ENCODE measurements around the gene VPS29.

Gene VPS29

GRCh38 chr12:110516995-110517394, 15.1 kb upstream of the VPS29 start:
- TF ChIP-seq, protein P1, sequence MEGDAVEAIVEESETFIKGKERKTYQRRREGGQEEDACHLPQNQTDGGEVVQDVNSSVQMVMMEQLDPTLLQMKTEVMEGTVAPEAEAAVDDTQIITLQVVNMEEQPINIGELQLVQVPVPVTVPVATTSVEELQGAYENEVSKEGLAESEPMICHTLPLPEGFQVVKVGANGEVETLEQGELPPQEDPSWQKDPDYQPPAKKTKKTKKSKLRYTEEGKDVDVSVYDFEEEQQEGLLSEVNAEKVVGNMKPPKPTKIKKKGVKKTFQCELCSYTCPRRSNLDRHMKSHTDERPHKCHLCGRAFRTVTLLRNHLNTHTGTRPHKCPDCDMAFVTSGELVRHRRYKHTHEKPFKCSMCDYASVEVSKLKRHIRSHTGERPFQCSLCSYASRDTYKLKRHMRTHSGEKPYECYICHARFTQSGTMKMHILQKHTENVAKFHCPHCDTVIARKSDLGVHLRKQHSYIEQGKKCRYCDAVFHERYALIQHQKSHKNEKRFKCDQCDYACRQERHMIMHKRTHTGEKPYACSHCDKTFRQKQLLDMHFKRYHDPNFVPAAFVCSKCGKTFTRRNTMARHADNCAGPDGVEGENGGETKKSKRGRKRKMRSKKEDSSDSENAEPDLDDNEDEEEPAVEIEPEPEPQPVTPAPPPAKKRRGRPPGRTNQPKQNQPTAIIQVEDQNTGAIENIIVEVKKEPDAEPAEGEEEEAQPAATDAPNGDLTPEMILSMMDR (conservative IDR thresholded peaks at IDR 0.05; ENCODE audit: low read depth, low read length): no peak
- no peaks in the 10 kb centered on the region for H3K79me2 ChIP-seq (ENCODE audit: insufficient read depth, low read depth)

DNA sequence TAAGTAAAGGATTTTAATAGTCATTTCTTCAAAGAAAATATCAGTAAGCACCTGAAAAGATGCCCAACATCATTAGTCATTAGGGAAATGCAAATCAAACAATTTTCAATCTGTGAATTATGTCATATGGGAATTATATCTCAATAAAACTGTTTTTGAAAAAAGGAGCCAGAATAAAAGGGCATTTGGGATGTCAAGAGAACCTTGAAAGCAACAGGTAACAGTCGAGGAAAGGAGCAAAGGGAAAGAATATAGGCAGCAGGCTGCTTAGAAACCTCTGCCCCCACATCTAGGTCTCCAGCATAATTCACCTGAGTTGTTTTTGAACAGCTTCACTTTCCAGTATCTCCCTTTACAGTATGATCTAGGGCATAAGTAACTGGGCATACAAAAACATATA, 12.5 kb upstream of the VPS29 start:
- no peaks in the 10 kb centered on the region for H3K27me3 ChIP-seq (ENCODE audit: insufficient read depth, low read depth)
- no peak overlapping the region for H3K4me2 ChIP-seq
- H3K9ac ChIP-seq: no peak overlapping the region
- no peak overlapping the region for H3K27ac ChIP-seq
- H3K36me3 ChIP-seq (ENCODE audit: insufficient read depth): no peaks in the 10 kb centered on the region
- TF ChIP-seq, protein P1 (conservative IDR thresholded peaks at IDR 0.05; ENCODE audit: low read depth, low read length): no peak
- no peaks in the 10 kb centered on the region for H4K20me1 ChIP-seq (ENCODE audit: insufficient read depth)
- H2AFZ ChIP-seq (ENCODE audit: low read depth): no peak overlapping the region
- no peak overlapping the region for H3K4me3 ChIP-seq (IDR thresholded peaks at IDR 0.05; ENCODE audit: insufficient read depth, low read depth, low read length)
- no peaks in the 10 kb centered on the region for H3K79me2 ChIP-seq (ENCODE audit: insufficient read depth, low read depth)
- H3K4me1 ChIP-seq (ENCODE audit: low read depth, poor library complexity, severe bottlenecking): no peaks in the 10 kb centered on the region

More at GRCh38 chr12:110516995-110517394, 15.1 kb upstream of the VPS29 start:
- Histone ChIP-seq H3K36me3 (ENCODE audit: insufficient read depth) (no peaks in the 10 kb centered on the region), H4K20me1 (ENCODE audit: insufficient read depth) (no peaks in the 10 kb centered on the region), H2AFZ (ENCODE audit: low read depth) (no peak overlapping the region), H3K4me1 (ENCODE audit: low read depth, poor library complexity, severe bottlenecking) (peaks cover 3% of the 10 kb centered on the region), H3K9ac (no peak overlapping the region), H3K27ac (no peak overlapping the region), H3K27me3 (ENCODE audit: insufficient read depth, low read depth) (no peaks in the 10 kb centered on the region), H3K4me3 (IDR thresholded peaks at IDR 0.05; ENCODE audit: insufficient read depth, low read depth, low read length) (no peak overlapping the region), H3K4me2 (no peak overlapping the region)

DNA sequence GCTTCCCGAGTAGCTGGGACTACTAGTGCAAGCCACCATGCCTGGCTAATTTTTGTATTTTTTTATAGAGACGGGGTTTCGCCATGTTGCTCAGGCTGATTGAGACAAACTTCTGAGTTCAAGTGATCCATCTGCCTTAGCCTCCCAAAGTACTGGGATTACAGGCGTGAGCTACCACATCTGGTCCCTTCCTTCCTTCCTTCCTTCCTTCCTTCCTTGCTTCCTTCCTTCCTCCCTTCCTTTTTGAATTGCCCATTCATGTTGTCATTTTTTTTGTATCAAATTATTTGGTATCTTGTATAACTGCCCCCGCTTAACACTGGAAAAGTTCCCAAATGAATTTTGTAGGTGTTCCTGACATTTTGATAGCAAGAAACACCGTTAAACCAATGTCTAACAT, 11.9 kb upstream of the VPS29 start:
- Histone ChIP-seq H3K27me3 (ENCODE audit: insufficient read depth, low read depth) (no peaks in the 10 kb centered on the region), H2AFZ (ENCODE audit: low read depth) (no peak overlapping the region), H3K4me1 (ENCODE audit: low read depth, poor library complexity, severe bottlenecking) (no peaks in the 10 kb centered on the region), H3K27ac (no peak overlapping the region), H3K79me2 (ENCODE audit: insufficient read depth, low read depth) (no peaks in the 10 kb centered on the region), H3K4me3 (IDR thresholded peaks at IDR 0.05; ENCODE audit: insufficient read depth, low read depth, low read length) (no peak overlapping the region), H3K36me3 (ENCODE audit: insufficient read depth) (no peaks in the 10 kb centered on the region), H3K4me2 (no peak overlapping the region), H3K9ac (no peak overlapping the region), H4K20me1 (ENCODE audit: insufficient read depth) (no peaks in the 10 kb centered on the region)
- TF ChIP-seq, protein P1 (conservative IDR thresholded peaks at IDR 0.05; ENCODE audit: low read depth, low read length): no peak

DNA sequence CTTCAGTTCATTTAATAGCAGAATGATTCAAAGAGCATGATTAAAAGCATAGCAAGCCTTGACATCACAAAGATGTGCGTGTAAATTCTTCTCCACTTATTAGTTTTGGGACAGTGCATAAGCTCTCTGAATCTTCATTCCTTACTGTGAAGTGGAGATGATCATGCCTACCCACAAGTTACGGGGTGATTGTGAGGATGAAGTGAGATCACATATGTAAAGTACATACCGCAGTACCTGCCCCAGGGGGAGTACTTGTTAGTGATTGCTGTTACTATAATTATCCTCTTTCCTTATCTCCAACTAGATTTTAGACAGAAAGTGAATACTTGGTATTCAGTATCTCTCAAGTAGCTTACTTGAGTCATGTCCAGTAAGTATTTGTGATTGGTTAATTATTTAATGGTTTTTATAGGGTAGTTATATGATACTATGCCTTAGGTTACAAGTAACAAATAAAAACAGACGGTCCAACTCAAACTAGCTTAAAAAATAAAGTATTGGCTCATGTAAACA, 6.2 kb upstream of the VPS29 start:
- H3K27me3 ChIP-seq (ENCODE audit: insufficient read depth, low read depth): no peaks in the 10 kb centered on the region
- no peak overlapping the region for H3K9ac ChIP-seq
- H4K20me1 ChIP-seq (ENCODE audit: insufficient read depth): no peaks in the 10 kb centered on the region
- no peaks in the 10 kb centered on the region for H3K4me1 ChIP-seq (ENCODE audit: low read depth, poor library complexity, severe bottlenecking)
- H3K4me2 ChIP-seq: no peak overlapping the region
- H3K4me3 ChIP-seq (IDR thresholded peaks at IDR 0.05; ENCODE audit: insufficient read depth, low read depth, low read length): no peak overlapping the region
- TF ChIP-seq, protein P1 (conservative IDR thresholded peaks at IDR 0.05; ENCODE audit: low read depth, low read length): no peak
- no peaks in the 10 kb centered on the region for H3K79me2 ChIP-seq (ENCODE audit: insufficient read depth, low read depth)
- no peak overlapping the region for H2AFZ ChIP-seq (ENCODE audit: low read depth)
- no peak overlapping the region for H3K27ac ChIP-seq
- no peaks in the 10 kb centered on the region for H3K36me3 ChIP-seq (ENCODE audit: insufficient read depth)

Data from KMS-11 (cell line).